ENCODE measurements around the gene PI4K2B.
"Not testable (repeated sequence)": the region's sequence is repeated elsewhere in the genome, so short reads cannot be mapped to it uniquely, and the experiment has no call there.

The PI4K2B gene

DNA sequence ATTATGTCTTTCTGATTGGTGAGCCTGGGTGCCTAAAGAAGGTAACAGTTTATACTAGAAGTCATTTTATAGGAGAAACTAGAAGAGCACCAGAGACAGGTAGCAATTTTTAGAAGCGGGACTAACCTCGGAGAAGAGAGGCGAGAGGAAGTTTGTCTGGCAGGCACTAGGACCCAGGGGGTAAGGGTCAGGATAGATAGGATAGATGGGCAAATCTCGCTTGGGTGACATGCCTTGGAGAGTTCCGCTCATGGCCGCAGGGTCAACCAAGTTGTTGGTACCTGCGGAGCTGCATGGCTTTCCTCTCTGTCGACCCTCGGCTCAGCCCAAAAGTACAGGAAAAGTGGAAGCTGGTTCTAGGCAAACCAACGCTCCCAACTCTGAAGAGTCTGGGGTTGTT is 11.3 kb downstream of the PI4K2B start:
- no peak for DNase-seq

DNA sequence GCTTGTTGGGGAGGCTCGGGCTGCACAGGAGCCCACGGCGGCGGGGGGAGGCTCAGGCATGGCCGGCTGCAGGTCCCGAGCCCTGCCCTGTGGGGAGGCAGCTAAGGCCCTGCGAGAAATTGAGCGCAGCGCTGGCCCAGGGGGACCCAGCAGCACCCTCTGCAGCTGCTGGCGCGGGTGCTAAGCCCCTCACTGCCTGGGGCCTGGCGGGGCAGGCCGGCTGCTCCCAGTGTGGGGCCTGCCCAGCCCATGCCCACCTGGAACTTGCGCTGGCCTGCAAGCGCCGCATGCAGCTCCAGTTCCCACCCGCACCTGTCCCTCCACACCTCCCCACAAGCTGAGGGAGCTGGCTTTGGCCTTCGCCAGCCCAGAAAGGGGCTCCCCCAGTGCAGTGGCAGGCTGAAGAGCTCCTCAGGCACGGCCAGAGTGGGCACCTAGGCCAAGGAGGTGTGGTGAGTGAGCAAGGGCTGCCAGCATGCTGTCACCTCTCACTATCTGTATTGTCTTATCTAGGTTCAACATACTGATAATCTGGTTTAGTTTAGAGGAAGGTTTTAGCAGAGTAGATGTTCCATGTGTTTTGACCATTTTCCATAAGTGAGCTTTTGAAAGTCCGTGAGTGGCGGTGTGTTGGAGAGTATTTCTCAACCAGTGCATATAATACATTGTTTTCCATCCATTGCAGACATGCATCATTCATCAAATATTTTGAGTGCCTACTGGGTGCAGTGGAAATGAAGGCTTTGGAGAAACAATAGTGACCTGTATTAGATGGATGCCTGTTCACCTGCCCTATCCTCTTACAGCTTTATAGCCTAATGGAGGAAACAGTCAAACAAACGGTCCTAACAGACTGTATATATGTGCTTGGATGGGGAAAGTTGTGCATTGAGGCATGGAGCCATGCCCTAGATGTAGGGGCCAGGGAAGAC is 13.1 kb downstream of the PI4K2B start:
- DNase-seq: no peak

DNA sequence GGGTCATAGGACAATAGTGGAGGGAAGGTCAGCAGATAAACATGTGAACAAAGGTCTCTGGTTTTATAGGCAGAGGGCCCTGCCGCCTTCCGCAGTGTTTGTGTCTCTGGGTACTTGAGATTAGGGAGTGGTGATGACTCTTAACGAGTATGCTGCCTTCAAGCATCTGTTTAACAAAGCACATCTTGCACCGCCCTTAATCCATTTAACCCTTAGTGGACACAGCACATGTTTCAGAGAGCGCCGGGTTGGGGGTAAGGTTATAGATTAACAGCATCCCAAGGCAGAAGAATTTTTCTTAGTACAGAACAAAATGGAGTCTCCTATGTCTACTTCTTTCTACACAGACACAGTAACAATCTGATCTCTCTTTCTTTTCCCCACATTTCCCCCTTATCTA is 15.0 kb downstream of the PI4K2B start:
- DNase-seq: not testable (repeated sequence)

- DNase-seq: not testable (repeated sequence)
These were observed 15.7 kb downstream of the PI4K2B start for GRCh38 chr4:25249494-25249893.

DNA sequence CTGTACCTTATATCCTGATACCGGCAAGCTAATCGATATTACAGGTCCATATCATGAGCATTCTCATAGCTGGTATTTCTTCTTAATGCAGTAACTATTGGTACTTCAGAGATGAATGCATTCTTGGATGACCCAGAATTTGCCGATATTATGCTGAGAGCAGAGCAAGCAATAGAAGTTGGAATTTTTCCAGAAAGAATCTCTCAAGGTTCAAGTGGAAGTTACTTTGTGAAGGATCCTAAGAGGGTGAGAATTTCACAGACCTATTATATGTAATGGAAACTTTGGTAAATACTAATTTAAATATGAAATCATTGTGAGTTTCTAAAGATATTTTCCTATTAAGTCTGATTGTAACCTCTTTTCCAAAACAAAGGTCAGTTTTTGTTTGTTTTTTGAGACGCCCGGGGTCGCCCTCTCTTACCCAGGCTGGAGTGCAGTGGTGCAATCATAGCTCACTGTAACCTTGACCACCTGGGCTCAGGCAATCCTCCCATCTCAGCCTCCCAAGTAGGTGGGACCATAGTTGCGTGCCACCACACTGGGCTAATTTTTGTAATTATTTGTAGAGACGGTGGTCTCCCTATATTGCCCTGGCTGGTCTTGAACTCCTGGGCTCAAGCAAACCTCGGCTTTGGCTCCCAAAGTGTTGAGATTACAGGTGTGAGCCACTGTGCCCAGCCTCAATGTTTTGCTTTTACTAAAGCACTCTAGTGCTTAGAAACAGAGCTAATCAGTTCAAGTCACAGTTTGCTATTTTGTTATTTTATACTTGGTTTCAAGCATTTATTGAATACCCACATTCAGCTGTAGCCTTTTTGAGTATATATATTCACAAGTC is 18.6 kb downstream of the PI4K2B start:
- no peak for DNase-seq

- DNase-seq: peak; percentile 4
These were observed 19.2 kb downstream of the PI4K2B start for GRCh38 chr4:25253071-25253445.

DNA sequence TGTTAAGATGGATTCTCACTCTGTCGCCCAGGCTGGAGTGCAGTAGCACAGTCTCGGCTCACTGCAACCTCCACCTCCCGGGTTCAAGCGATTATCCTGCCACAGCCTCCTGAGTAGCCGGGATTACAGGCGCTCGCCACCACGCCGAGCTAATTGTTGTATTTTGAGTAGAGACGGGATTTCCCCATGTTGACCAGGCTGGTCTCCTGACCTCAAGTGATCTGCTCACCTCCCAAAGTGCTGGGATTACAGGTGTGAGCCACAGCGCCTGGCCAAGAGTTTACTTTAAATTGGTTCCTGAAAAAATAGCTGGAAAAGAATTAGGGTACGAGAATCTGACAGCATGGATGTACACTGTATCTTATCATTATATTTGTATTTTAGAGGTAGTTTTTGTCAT is 20.0 kb downstream of the PI4K2B start:
- not testable (repeated sequence) for DNase-seq

DNA sequence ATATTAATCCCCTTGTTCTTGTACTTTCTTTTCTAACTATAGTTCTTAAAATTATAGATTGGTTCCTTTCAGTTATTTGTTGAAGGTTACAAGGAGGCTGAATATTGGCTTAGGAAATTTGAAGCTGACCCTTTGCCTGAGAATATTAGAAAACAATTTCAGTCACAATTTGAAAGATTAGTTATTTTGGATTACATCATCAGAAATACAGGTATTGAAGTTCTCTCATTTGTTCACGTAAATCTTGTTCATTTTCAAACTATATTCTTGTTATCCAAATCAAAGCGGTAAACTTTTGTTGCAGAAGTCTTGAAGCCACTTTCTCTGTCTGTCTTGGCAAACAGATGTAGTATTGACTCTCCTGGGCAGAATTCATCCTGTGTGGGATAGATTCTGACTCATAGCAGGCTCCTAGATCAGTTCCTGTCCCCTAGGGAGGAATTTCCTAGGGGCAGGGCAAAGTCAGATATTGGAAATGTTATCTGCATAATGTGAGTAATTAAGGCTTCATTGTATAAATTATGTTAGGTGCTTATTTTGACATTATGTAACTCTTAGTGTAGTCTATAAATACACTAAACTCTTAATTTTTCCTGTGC is 25.2 kb downstream of the PI4K2B start:
- DNase-seq: peak; percentile 54

DNA sequence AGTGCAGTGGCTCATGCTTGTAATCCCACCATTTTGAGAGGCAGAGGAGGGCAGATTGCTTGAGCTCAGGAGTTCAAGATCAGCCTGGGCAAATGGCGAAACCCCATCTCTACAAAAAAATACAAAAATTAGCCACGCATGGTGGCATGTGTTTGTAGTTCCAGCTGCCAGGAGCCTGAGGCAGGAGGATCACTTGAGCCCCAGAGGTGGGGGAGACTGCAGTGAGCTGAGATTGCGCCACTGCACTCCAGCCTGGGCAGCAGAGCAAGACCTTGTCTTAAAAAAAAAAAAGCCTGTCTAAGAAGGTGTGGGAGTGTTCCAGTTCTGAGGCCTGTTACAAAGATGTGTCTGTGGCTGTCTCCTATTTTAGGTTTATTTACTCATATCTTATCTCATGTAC is 38.0 kb downstream of the PI4K2B start:
- DNase-seq: no peak

DNA sequence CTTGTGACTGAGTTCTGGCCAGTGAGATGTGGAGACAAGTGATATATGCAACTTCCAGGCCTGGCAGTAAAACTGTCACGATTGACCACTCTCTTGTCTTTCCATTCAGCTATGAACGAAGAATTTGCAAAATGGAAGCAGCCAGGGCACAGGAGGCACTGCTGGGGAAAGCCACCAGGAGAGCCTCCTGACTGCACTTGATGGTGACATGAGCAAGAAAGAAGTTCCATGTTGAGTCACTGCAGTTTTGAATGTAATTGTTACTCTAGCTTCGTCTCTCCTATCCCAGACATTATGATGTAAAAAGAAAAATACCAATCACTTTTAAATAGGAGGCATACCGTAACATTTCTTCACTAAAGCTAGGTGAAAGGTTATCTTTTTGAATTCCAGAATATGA is 46.4 kb downstream of the PI4K2B start:
- DNase-seq: no peak

DNA sequence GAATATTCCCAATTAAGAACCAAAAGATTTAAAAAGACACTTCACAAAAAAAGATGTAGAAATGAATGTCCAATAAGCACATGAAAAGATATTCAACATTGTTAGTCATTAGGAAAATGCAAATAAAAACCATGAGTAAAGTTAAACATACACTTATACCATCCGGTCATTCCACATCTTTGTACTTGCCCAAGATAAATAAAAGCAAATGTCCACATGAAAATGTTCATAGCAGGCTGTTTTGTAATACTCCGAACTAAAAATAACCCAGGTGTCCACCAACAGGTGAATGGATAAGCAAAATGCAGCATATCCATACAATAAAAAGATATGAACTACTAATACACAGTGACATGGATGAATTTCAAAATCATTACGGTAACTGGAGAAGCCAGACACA is 50.1 kb downstream of the PI4K2B start:
- DNase-seq: no peak

GRCh38 chr4:25284466-25284865 is 50.6 kb downstream of the PI4K2B start:
- no peak for DNase-seq

DNA sequence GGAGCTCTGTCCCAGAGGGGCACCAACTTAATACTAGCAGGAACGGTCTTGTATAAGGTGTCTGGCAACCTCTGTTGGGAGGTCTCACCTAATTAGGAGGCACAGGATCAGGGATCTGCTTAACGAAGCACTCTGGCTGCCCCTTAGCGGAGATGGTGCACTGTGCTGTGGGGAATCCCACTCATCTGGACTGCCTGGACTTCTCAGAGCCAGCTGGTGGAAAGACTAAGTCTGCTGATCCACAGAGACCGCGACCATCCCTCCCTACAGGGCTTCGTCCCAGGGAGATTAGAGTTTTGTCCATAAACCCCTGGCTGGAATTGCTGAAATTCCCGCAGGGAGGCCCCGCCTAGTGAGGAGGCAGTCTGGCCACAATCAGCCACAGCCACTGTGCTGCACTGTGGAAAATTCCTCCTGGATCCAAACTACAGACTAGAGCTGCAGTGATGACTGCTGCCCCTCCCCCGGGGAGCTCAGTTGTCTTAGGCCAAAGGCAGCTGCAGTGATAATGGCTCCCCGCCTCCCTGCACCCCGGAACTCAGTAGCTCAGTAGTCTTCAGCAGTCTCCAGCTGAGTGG is 56.7 kb downstream of the PI4K2B start:
- DNase-seq: no peak

DNA sequence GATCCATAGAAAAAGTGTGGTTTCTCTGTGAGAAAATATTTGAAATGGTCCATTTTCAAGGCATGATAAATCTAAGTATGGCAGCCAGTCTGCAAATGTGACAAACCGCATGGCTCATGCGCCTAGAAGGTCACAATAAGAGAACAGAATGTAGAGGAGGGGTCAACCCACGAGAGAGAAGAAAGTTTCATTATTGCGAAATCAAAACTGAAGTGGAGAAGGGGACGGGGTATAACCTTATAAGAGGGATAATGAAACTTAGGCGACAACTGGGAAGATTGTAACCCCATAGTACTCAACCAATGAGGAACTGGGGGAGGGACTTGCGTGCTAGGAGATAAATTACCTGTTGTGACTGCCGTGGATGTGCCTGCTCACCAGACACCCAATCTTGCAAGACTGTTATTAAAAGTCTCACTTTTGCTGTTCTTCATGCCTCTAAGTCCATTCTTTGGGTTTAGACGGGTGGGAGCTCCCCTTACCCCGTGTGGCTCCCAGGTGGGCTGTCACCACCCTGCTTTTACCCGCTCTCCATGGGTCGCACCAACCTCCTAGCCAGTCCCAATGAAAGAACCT is 57.4 kb downstream of the PI4K2B start:
- no peak for DNase-seq

- no peak for DNase-seq
These were observed 63.9 kb downstream of the PI4K2B start for GRCh38 chr4:25297528-25298242.

DNA sequence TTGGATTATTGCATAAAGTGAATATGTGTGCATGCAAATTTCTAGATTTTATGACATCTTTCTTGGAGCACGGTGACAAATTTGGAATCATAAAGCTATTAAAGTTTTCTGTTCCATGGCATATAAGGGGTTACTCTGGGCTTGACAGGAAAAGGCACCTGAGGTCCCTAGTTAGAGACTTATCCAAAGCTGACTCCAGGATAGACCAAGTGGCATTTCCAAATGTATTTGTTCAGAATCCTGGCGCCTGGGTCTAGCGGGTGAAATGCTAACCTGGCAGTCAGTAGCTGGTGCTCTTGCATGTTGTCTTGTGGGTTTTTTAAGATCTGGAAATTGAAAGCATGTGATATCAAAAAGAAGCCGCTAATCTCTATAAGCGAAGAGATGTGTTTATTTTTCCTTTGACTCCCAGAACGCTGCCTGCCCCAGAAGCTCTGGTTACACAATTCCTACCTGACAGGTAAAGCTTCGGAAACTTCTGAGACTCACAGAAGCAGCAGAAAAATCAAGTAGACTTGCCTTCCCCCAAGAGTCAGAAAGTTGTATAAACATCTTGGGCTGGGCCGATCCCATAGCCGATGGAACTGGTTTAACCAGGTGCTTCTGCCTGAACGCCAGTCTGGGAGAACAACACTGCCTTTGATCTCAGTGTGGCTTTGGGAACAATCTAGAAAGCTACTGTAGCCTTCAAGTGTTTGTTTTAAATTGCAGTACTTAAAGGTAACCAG is 65.8 kb downstream of the PI4K2B start:
- no peak for DNase-seq

DNA sequence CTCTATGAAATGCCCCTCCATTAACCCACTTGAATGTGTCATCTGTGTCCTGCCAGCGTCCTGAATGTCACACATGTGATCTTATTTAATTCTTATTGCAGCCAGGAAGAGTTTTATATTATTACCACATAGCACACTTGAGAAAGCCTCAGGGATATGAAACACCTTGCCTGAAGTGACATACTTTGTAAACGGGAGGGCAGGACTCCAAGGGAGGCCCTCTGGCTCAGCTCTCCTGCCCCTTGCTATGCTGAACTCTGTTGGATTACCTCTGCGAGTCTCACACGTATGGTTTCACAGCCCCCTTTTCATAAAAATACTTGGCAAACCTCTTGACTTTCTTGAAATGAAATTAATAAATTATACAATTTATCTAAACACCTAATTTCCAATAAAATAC is 67.6 kb downstream of the PI4K2B start:
- no peak for DNase-seq

- DNase-seq: no peak
These were observed 68.8 kb downstream of the PI4K2B start for GRCh38 chr4:25302626-25303025.

DNA sequence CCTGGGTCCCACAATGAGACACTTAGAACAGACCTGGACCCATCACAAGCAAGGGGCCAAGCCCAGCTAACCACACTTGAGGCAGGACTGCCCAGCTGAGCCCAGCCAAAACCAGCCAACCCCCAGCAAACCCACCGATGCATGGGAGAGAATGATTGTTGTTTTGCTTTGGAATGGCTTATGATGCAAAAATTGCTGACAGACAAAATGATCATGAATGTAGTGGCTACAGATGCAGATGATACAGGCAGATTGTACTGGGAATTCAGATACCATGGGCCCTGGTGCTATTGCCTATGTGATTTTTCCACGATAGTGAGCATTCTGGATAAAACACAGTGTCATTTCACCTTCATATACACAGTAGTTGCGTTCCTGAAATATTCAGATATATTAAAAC is 69.7 kb downstream of the PI4K2B start:
- no peak for DNase-seq

- no peak for DNase-seq
These were observed 72.8 kb downstream of the PI4K2B start for GRCh38 chr4:25306518-25307057.

- no peak for DNase-seq
These were observed 73.8 kb downstream of the PI4K2B start for GRCh38 chr4:25307596-25307995.
